ENCODE results near the gene NHEJ1. TPM values are rescaled to one million over a fixed set of nuclear protein-coding genes. Genes with fewer than 3 reads are reported as not detected.

The NHEJ1 gene
- total and polyA plus RNA-seq, 2 of the 13 experiments (the other 11 are each of a cell fraction or from before 2014, with no cell fraction given), result 30.0 to 30.7 TPM

GRCh38 chr2:219058541-219059374 is 101.9 kb downstream of the NHEJ1 start (continued):
- peak; percentile 77; the same call in 1 of the 2 replicates for TF ChIP-seq ZBTB34 (CRISPR knock-in tag; IDR thresholded peaks at IDR 0.05)
- TF ChIP-seq CCAR2 (optimal IDR thresholded peaks at IDR 0.05; ENCODE audit: low read depth, low read length), result no peak
- peak; percentile 52; the same call in 1 of the 2 replicates for TF ChIP-seq MXD4 (CRISPR knock-in tag; IDR thresholded peaks at IDR 0.05)
- TF ChIP-seq RXRA (CRISPR knock-in tag; IDR thresholded peaks at IDR 0.05), result peak; percentile 69; the same call in 1 of the 2 replicates
- peak; percentile 29; the same call in 1 of the 2 replicates for TF ChIP-seq STAG1 (CRISPR knock-in tag; IDR thresholded peaks at IDR 0.05)
- TF ChIP-seq AFF4 (CRISPR knock-in tag; IDR thresholded peaks at IDR 0.05), result no peak
- TF ChIP-seq ZNF510 (CRISPR knock-in tag; IDR thresholded peaks at IDR 0.05; ENCODE audit: low read depth), result peak; percentile 83; the same call in 1 of the 2 replicates
- peak in 1 of 2 experiments; percentile 60; a peak in 2 of 4 replicates for TF ChIP-seq POLR2A (IDR thresholded peaks at IDR 0.05; ENCODE audit: insufficient read depth in 1 of 2, low read depth in 2 of 2, low read length in 2 of 2)
- peak; percentile 7; the same call in 1 of the 2 replicates for TF ChIP-seq ZNF567 (CRISPR knock-in tag; IDR thresholded peaks at IDR 0.05; ENCODE audit: borderline replicate concordance)
- no peak for TF ChIP-seq ZNF468 (CRISPR knock-in tag; IDR thresholded peaks at IDR 0.05)
- peak; percentile 54 for TF ChIP-seq ZNF709 (CRISPR knock-in tag; IDR thresholded peaks at IDR 0.05)
- peak; percentile 65 for TF ChIP-seq POLR2G (IDR thresholded peaks at IDR 0.05; ENCODE audit: low read depth, low read length)
- TF ChIP-seq POLR2AphosphoS5 (IDR thresholded peaks at IDR 0.05; ENCODE audit: low read depth, low read length), result no peak
- TF ChIP-seq NFIB (CRISPR knock-in tag; IDR thresholded peaks at IDR 0.05; ENCODE audit: borderline replicate concordance), result no peak
- no peak for TF ChIP-seq HBP1 (CRISPR knock-in tag; IDR thresholded peaks at IDR 0.05; ENCODE audit: low read depth)
- no peak for TF ChIP-seq ZNF589 (CRISPR knock-in tag; conservative IDR thresholded peaks at IDR 0.05)
- peak; percentile 41; the same call in 1 of the 2 replicates for TF ChIP-seq ZNF629 (CRISPR knock-in tag; conservative IDR thresholded peaks at IDR 0.05)
- TF ChIP-seq ZNF713 (CRISPR knock-in tag; IDR thresholded peaks at IDR 0.05), result no peak
- 0 out of 2 replicates have a peak, but pooled peaks have one; percentile 6 for TF ChIP-seq DZIP1 (CRISPR knock-in tag; IDR thresholded peaks at IDR 0.05)

Measured in HepG2 (cell line).